CD4-positive, alpha-beta T cell treated with Interleukin-12 subunit alpha and Interleukin-12 subunit beta, for 1 hour (primary cell): Measurements from ENCODE around the gene CFAP77.

ENCODE experiments used
- DNase-seq: peaks from one replicate; pipeline ENCODE4 v3.0.0-alpha.2; 2020

The CFAP77 gene

GRCh38 chr9:132585954-132586829 lies 176.2 kb downstream of the CFAP77 start:
- DNase-seq: no peak

- no peak for DNase-seq
Measured at GRCh38 chr9:132586830-132587591, 177.0 kb downstream of the CFAP77 start.

GRCh38 chr9:132587592-132587955 lies 177.6 kb downstream of the CFAP77 start:
- DNase-seq: no peak

GRCh38 chr9:132588098-132588497 lies 178.1 kb downstream of the CFAP77 start:
- no peak for DNase-seq

DNA sequence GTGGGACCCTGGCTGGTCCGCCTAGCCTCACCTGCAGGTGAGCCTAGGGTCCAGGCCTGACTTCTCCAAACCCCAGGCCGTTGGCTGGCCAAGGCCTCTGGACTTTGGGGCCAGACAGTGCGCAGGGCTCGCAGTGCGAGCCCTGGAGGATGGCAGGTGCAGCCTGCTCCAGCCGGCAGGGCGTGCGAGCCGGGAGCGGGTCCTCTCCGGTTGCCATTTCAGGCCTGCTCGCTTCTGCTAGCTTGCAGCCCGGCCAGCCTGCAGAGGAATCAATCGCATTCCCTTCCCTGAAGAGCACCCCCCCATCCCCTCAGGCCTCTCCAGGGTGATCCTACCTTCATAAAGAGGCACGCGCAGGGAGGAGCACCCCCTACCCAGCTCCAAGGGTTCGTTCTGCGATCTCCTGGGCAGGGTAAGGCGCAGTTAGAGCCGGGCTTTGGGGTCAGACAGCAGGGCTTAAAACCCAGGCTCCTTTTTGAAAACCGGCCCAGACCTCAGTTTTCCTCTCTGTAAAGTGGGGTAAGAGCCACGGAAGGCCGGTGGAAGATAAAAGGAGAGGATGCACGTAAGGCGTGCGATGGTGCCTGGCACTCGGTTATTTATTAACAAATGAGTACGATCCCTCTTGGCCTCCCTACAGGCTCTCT lies 178.6 kb downstream of the CFAP77 start:
- DNase-seq: no peak

DNA sequence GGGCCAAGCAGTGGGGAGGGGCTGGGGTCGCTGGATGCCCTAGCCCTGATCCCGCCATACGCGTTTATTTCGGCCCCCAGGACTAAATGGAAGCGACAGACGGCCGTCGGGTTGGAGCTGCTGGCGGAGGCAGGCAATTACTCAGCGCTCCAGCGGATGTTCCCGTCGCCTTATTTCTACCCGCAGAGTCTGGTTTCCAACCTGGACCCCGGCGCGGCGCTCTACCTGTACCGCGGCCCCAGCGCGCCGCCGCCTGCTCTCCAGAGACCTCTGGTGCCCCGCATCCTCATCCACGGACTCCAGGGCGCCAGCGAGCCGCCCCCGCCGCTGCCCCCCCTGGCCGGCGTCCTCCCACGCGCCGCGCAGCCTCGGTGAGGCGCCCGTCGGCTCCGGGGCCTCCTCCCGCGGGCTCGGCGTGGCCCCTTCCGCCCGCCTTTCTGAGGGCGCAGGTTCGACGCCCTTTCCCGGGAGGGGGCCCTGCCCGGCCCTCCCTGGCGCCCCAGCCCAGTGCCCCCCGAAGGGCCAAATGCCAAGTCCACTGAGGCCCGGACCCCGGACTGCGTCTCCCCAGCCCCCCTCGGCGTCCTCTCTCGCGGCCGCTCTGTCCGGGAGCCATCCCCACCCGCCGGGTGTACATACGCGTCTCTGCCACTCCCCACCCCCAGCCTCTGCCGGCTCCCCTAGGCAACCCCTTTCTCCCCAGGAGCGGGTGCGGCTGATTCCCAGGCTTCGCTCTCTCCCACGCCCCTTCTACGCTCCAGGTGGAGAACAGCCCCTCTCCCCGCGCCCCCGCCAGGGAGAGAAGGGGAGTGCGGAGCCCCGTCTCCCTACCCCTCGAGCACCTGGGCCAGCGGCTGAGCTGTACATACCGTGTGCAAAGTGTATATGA lies 179.4 kb downstream of the CFAP77 start:
- DNase-seq: no peak

DNA sequence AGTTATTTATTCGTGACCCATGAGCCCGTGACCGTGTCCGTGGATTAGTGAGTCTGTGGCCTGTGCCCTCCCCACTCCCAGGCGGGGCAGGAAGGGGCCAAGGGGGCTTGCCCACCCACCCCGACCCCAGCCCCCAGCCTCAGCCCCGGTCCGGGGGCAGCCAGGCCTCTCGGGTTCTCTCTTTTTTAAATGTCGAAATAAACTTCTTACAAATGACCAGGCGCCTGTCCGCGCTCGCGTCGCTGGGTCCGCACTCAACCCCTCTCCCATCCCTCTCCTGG lies 180.0 kb downstream of the CFAP77 start:
- no peak for DNase-seq

- no peak for DNase-seq
Measured at GRCh38 chr9:132590318-132591182, 180.5 kb downstream of the CFAP77 start.

- DNase-seq: no peak
Measured at GRCh38 chr9:132591244-132591643, 181.2 kb downstream of the CFAP77 start.

- DNase-seq: no peak
Measured at GRCh38 chr9:132591751-132592314, 181.8 kb downstream of the CFAP77 start.

DNA sequence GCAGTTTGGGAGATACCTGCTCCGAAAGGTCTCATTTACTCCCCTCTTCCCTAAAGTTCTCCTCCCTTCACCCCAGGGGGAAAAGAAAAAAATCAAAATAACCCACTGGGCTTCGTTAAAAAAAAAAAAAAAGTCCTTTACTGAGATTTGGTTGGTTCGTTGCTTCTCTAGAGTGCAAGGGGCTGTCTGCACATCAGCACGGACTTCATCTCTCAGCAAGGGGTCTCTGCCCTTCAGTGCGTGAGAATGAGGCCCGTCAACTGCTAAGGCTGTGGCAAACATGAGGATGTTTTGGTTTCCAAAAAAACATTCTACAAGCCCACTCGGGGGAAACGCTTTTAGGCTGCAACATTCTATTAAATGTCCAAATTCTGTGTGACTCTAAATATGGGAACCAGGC lies 182.4 kb downstream of the CFAP77 start:
- no peak for DNase-seq

- no peak for DNase-seq
Measured at GRCh38 chr9:132594412-132594811, 184.4 kb downstream of the CFAP77 start.

DNA sequence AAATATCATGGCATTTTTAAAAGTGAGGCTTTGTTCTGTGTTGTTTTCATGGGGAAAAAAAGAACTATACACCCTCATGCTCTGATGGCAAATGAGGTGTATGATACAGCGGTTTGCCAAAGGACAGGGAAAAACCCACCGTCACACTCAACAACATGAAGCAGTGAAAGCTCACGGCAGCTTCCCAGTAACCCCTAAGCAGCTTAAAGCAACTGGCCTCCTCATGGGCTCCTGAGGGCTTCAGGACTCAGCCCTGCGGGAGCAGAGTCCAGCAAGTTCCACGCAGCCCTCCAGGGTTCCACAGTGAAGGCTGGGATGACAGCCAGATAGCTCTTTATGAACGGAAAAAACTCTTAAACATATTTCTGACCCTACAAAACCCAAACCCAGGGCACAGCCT lies 185.3 kb downstream of the CFAP77 start:
- no peak for DNase-seq

DNA sequence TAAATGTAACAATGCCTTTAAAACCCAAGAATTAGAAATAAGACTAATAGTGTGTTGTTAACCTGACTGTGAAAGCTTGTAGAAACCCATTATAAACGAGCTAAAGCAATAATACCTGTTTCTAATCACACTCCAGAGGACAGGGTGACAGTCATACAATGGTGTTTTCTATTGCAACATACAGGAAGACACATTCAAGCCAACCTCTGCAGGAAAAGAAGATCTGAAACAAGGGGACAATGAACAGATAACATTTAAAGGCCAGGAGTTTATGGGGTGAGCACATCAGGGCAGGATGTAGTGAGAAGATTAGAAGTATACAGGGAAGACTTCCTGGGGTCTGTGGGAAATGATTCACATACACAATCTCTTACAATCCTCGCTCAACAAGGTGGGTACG lies 186.2 kb downstream of the CFAP77 start:
- DNase-seq: no peak

DNA sequence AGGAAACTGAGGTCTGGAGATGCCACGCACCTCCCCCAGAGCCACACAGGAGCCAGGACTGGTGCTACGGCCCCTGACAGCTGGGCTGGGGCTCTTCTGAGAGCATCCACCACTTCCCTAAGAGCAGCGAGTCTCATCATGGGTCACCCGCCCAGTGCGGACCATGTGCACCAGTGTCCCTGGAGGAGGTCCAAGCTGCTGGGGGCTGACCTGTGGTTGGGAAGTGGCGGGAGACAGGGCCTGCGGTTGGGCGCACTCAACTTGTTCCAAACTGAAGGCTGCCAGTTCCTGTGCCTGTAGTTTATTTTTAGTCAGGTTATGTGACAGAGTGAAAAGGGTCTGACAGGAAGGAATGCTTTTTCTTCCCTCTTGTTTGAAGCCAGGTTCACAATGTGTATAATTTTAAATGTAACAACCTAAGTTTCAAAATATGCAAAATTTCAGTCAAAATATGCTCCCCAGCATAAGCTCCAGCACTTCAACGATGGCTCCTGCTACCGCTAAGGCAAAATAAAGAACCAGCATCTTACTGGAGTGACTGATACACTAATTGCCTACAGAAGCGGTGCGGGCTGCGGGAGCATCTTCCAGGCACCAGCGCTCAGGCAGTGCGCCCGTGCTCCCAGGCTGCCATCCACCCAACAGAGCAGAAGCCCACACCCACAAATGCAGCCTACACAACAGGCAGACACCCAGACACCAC lies 187.2 kb downstream of the CFAP77 start:
- DNase-seq: no peak

DNA sequence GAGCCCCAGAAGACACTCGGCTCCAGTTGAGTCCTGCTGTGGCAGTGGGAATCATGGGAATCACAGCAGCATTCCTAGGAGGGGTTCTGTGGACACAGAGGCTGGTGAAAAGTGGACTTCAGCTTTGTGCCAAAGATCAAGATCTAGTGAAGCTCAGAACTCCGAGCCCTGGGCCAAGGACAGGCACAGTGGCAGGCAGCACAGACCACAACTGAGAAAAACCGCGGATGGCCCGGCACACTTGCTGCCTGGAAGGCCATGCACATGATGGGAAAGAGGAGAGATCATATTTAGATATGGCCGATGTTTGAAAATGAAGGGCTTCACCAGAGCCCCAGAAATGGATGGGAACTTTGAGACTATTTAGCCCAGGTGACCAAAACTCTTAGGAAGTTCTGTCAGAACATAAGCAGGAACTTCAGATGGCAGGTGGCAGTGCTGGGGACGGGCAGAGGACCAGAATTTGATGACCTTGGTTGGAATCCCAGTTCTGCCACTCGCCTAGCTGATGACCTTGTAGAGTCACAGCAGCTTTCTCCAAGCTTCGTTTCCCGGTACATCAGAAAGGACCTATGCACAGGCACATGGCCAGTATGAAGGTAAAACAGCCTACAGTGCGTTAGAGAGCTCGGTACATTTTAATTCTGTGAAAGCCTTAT lies 190.4 kb downstream of the CFAP77 start:
- DNase-seq: no peak

GRCh38 chr9:132602207-132602606 lies 192.2 kb downstream of the CFAP77 start:
- DNase-seq: no peak

GRCh38 chr9:132605387-132605786 lies 195.4 kb downstream of the CFAP77 start:
- no peak for DNase-seq

- DNase-seq: no peak
Measured at GRCh38 chr9:132606066-132606465, 196.1 kb downstream of the CFAP77 start.

GRCh38 chr9:132609184-132609583 lies 199.2 kb downstream of the CFAP77 start:
- no peak for DNase-seq
